PC-3 (cell line): ENCODE results near the gene PLEKHH2.

Source experiments
- EZH2 ChIP-seq: fragments of 300-600 bp; sonication (generic); IDR thresholded peaks from one replicate; pipeline ENCODE4 v1.6.1; 2017; ENCODE audit warnings: antibody characterized with exemption, mild to moderate bottlenecking, low read length; ENCODE audit not compliant: unreplicated experiment
- EZH2phosphoT487 ChIP-seq: fragments of 300-600 bp; sonication (generic); IDR thresholded peaks from 2 replicates; pipeline ENCODE4 v1.6.1; 2018; ENCODE audit warnings: mild to moderate bottlenecking, antibody characterized with exemption, low read length, borderline replicate concordance
- TF ChIP-seq, protein P1 (sequence below): fragments of 300-600 bp; sonication (generic); conservative IDR thresholded peaks from 2 replicates; pipeline ENCODE4 v1.5.1; 2017; ENCODE audit warnings: antibody characterized with exemption, low read depth, mild to moderate bottlenecking, low read length

DNA sequence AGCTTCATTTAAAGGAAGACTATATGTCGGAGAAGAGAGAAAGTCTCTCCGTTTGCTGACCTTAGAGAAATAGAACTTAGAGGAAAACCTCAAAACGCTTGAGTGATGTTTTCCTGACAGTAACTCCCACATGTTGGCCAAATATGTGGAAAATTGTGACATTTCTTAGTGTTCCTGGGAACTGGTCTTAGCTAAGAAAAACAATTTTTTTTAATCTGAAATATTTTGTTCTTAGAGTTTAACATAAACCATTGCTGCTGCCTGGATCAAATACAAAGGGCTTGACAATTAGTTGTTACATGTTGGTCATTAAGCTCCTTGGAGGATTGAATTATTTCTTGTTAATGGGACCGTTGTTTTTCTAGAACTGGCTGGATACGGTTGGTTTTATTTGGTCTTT, 153.1 kb downstream of the PLEKHH2 start:
- TF ChIP-seq, protein P1, sequence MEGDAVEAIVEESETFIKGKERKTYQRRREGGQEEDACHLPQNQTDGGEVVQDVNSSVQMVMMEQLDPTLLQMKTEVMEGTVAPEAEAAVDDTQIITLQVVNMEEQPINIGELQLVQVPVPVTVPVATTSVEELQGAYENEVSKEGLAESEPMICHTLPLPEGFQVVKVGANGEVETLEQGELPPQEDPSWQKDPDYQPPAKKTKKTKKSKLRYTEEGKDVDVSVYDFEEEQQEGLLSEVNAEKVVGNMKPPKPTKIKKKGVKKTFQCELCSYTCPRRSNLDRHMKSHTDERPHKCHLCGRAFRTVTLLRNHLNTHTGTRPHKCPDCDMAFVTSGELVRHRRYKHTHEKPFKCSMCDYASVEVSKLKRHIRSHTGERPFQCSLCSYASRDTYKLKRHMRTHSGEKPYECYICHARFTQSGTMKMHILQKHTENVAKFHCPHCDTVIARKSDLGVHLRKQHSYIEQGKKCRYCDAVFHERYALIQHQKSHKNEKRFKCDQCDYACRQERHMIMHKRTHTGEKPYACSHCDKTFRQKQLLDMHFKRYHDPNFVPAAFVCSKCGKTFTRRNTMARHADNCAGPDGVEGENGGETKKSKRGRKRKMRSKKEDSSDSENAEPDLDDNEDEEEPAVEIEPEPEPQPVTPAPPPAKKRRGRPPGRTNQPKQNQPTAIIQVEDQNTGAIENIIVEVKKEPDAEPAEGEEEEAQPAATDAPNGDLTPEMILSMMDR: no peak
- TF ChIP-seq EZH2 (no peak), EZH2phosphoT487 (no peak)
